Measurements from ENCODE around the gene COL6A1.
"Not testable (repeated sequence)": the region's sequence is repeated elsewhere in the genome, so short reads cannot be mapped to it uniquely, and the experiment has no call there.

COL6A1 gene

DNA sequence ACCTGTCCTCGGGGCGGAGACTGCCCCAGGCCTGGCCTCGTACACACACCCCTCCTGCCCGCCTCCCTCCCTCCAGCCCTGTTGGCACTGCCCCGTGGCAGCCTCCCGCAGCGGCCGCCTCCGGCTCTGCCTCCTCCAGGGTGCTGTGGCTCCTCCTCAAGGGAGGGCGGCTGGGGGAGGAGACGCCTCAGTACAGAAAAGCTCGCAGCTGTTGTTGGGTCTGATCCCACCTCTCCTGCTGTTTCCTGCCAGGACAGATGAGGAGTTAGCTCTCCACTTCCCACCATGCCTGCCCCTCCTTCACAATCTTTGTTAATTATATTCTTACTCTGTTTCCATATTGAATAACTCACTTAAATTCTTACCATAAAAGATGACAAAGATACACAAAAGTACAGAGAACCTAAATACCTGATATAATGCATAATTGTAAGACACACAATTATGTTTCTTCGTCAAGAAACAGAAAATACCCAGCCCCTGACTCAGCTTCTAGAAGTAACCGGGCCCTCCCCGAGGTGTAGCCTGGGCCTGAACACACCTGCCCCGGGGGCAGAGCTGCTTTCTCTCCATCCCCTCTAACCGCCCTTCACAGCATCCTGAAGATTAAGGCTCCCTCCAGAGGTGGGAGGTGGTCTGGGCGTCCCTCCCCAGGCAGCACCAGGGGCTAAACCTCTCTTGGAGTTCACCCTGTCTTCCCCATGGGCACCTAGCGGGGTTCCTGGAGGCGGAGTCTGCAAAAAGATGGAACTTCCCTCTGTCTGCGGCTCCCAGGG is 30.6 kb upstream of the COL6A1 start:
- H3K27me3 ChIP-seq (ENCODE audit: insufficient read depth, poor library complexity, severe bottlenecking): no peaks in the 10 kb centered on the region
- H3K27ac ChIP-seq (replicated peaks): no peak overlapping the region
- TF ChIP-seq, protein P1, sequence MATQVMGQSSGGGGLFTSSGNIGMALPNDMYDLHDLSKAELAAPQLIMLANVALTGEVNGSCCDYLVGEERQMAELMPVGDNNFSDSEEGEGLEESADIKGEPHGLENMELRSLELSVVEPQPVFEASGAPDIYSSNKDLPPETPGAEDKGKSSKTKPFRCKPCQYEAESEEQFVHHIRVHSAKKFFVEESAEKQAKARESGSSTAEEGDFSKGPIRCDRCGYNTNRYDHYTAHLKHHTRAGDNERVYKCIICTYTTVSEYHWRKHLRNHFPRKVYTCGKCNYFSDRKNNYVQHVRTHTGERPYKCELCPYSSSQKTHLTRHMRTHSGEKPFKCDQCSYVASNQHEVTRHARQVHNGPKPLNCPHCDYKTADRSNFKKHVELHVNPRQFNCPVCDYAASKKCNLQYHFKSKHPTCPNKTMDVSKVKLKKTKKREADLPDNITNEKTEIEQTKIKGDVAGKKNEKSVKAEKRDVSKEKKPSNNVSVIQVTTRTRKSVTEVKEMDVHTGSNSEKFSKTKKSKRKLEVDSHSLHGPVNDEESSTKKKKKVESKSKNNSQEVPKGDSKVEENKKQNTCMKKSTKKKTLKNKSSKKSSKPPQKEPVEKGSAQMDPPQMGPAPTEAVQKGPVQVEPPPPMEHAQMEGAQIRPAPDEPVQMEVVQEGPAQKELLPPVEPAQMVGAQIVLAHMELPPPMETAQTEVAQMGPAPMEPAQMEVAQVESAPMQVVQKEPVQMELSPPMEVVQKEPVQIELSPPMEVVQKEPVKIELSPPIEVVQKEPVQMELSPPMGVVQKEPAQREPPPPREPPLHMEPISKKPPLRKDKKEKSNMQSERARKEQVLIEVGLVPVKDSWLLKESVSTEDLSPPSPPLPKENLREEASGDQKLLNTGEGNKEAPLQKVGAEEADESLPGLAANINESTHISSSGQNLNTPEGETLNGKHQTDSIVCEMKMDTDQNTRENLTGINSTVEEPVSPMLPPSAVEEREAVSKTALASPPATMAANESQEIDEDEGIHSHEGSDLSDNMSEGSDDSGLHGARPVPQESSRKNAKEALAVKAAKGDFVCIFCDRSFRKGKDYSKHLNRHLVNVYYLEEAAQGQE (IDR thresholded peaks at IDR 0.05; ENCODE audit: insufficient replicate concordance, low read depth): no peak
- TF ChIP-seq, protein P2, sequence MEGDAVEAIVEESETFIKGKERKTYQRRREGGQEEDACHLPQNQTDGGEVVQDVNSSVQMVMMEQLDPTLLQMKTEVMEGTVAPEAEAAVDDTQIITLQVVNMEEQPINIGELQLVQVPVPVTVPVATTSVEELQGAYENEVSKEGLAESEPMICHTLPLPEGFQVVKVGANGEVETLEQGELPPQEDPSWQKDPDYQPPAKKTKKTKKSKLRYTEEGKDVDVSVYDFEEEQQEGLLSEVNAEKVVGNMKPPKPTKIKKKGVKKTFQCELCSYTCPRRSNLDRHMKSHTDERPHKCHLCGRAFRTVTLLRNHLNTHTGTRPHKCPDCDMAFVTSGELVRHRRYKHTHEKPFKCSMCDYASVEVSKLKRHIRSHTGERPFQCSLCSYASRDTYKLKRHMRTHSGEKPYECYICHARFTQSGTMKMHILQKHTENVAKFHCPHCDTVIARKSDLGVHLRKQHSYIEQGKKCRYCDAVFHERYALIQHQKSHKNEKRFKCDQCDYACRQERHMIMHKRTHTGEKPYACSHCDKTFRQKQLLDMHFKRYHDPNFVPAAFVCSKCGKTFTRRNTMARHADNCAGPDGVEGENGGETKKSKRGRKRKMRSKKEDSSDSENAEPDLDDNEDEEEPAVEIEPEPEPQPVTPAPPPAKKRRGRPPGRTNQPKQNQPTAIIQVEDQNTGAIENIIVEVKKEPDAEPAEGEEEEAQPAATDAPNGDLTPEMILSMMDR (IDR thresholded peaks at IDR 0.05; ENCODE audit: insufficient read depth, low read length): no peak
- TF ChIP-seq SPI1 (IDR thresholded peaks at IDR 0.05; ENCODE audit: borderline replicate concordance, low read depth) (no peak), POLR2AphosphoS5 (IDR thresholded peaks at IDR 0.05; ENCODE audit: low read depth) (no peak), GABPA (IDR thresholded peaks at IDR 0.05; ENCODE audit: low read depth) (no peak)
- no peak overlapping the region for H3K4me3 ChIP-seq (replicated peaks; ENCODE audit: insufficient read depth, low read length)
- no peak for DNase-seq (ENCODE audit: low read depth in 1 of 2, low spot score in 1 of 2)

GRCh38 chr21:45951676-45952075 is 29.9 kb upstream of the COL6A1 start:
- Histone ChIP-seq H3K27me3 (ENCODE audit: insufficient read depth, poor library complexity, severe bottlenecking) (no peaks in the 10 kb centered on the region), H3K27ac (replicated peaks) (no peak overlapping the region), H3K4me3 (replicated peaks; ENCODE audit: insufficient read depth, low read length) (no peak overlapping the region)
- DNase-seq (ENCODE audit: low read depth in 1 of 2, low spot score in 1 of 2): no peak
- TF ChIP-seq, protein P1 (IDR thresholded peaks at IDR 0.05; ENCODE audit: insufficient replicate concordance, low read depth): no peak
- TF ChIP-seq SPI1 (IDR thresholded peaks at IDR 0.05; ENCODE audit: borderline replicate concordance, low read depth) (no peak), GABPA (IDR thresholded peaks at IDR 0.05; ENCODE audit: low read depth) (no peak), POLR2AphosphoS5 (IDR thresholded peaks at IDR 0.05; ENCODE audit: low read depth) (no peak)
- TF ChIP-seq, protein P2 (IDR thresholded peaks at IDR 0.05; ENCODE audit: insufficient read depth, low read length): no peak

DNA sequence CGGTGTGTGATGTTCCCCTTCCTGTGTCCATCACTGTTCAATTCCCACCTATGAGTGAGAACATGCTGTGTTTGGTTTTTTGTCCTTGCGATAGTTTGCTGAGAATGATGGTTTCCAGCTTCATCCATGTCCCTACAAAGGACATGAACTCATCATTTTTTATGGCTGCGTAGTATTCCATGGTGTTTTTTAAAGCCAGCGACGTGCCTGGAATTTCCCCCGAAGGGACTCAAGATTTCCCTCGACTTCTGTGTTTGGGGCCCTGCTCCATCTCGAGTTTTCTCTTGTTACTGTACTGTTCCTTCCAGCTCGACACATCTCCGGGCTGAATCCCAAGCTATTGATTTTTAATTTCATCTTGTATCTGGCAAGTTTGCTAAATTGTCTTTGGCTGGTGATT is 29.0 kb upstream of the COL6A1 start:
- H3K27ac ChIP-seq (replicated peaks); H3K4me3 ChIP-seq (replicated peaks; ENCODE audit: insufficient read depth, low read length); H3K27me3 ChIP-seq (ENCODE audit: insufficient read depth, poor library complexity, severe bottlenecking); DNase-seq (ENCODE audit: low read depth in 1 of 2, low spot score in 1 of 2): not testable (repeated sequence)

DNA sequence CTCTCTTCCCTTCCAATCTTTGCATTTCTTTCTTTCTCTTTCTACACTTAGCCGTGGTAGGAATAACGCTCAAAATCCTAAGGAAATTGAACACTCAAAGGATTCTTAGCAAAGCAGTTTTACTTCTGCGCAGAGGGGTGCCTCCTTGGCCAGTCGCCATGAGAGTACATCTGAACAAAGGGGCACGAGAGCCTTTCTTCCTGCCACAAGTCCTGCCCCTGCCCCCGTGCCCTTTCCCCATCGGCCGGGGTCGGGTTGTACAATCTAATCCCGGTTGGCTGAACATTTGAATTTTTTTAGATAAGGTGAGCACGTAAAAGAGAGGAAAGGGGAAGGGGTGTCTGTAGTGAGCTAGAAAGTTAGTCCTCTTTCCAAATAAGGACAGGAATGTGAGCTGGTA is 28.6 kb upstream of the COL6A1 start:
- no peak for DNase-seq (ENCODE audit: low read depth in 1 of 2, low spot score in 1 of 2)
- no peaks in the 10 kb centered on the region for H3K27me3 ChIP-seq (ENCODE audit: insufficient read depth, poor library complexity, severe bottlenecking)
- H3K27ac ChIP-seq (replicated peaks): no peak overlapping the region
- H3K4me3 ChIP-seq (replicated peaks; ENCODE audit: insufficient read depth, low read length): no peak overlapping the region
- TF ChIP-seq, protein P2 (IDR thresholded peaks at IDR 0.05; ENCODE audit: insufficient read depth, low read length): no peak
- TF ChIP-seq POLR2AphosphoS5 (IDR thresholded peaks at IDR 0.05; ENCODE audit: low read depth): no peak
- TF ChIP-seq GABPA (IDR thresholded peaks at IDR 0.05; ENCODE audit: low read depth): no peak
- no peak for TF ChIP-seq SPI1 (IDR thresholded peaks at IDR 0.05; ENCODE audit: borderline replicate concordance, low read depth)
